GM12878 (cell line): ENCODE results near the gene BDKRB2. TPM values are rescaled to one million over a fixed set of nuclear protein-coding genes. Genes with fewer than 3 reads are reported as not detected.

ENCODE experiments used
- CTCF ChIP-seq, 3 experiments: IDR thresholded peaks in 2 of 3; conservative IDR thresholded peaks in 1 of 3; 2 replicates each; pipeline ENCODE4 v1.5.1; 2011; ENCODE audit warnings: low read depth in 3 of 3, low read length in 3 of 3, mild to moderate bottlenecking in 3 of 3, control low read depth in 2 of 3, moderate library complexity in 2 of 3, inconsistent platforms in 1 of 3, mixed read lengths in 1 of 3; ENCODE audit not compliant: control insufficient read depth in 2 of 3, insufficient read depth in 1 of 3; ENCODE audit errors: extremely low read depth in 1 of 3
- CUX1 ChIP-seq: IDR thresholded peaks from 2 replicates; pipeline ENCODE4 v1.6.1; 2012; ENCODE audit warnings: improper control_type of control experiment, low read depth, low read length; ENCODE audit not compliant: insufficient replicate concordance
- E2F8 ChIP-seq: fragments of 450-650 bp; IDR thresholded peaks from 2 replicates; pipeline ENCODE4 v1.6.1; 2018; ENCODE audit warnings: mild to moderate bottlenecking, low read depth, moderate library complexity; ENCODE audit not compliant: partially characterized antibody
- ELK1 ChIP-seq: IDR thresholded peaks from 2 replicates; pipeline ENCODE4 v1.6.1; 2012; ENCODE audit warnings: low read depth, low read length, improper control_type of control experiment
- ETV6 ChIP-seq, 2 experiments: fragments of 450-650 bp in 1 of 2; IDR thresholded peaks in 1 of 2; conservative IDR thresholded peaks in 1 of 2; 2 replicates each; pipeline ENCODE4 v1.6.1; 2014; ENCODE audit warnings: antibody characterized with exemption in 1 of 2, borderline replicate concordance in 1 of 2, low read depth in 1 of 2, mild to moderate bottlenecking in 1 of 2, moderate library complexity in 1 of 2
- HCFC1 ChIP-seq: fragments of 150-350 bp; IDR thresholded peaks from 2 replicates; pipeline ENCODE4 v1.6.1; 2014; ENCODE audit warnings: low read length
- HDAC2 ChIP-seq: fragments of 200-600 bp; sonication (generic); IDR thresholded peaks from 2 replicates; pipeline ENCODE4 v1.6.1; 2017
- LARP7 ChIP-seq: fragments of 450-650 bp; IDR thresholded peaks from 2 replicates; pipeline ENCODE4 v1.6.1; 2017; ENCODE audit warnings: mild to moderate bottlenecking
- MEF2B ChIP-seq: fragments of 450-650 bp; IDR thresholded peaks from 2 replicates; pipeline ENCODE4 v1.6.1; 2018; ENCODE audit warnings: mild to moderate bottlenecking, moderate library complexity; ENCODE audit not compliant: partially characterized antibody, poor library complexity, severe bottlenecking
- MTA2 ChIP-seq: fragments of 450-650 bp; IDR thresholded peaks from 2 replicates; pipeline ENCODE4 v1.6.1; 2016; ENCODE audit warnings: low read depth, mild to moderate bottlenecking, moderate library complexity
- MYC ChIP-seq: IDR thresholded peaks from 2 replicates; pipeline ENCODE4 v1.6.1; 2011; ENCODE audit warnings: mild to moderate bottlenecking, low read length, moderate library complexity, inconsistent platforms; ENCODE audit not compliant: insufficient read depth, insufficient replicate concordance, insufficient read length, severe bottlenecking
- POLR2AphosphoS2 ChIP-seq: IDR thresholded peaks from 2 replicates; pipeline ENCODE4 v1.6.1; 2011; ENCODE audit warnings: low read depth, mild to moderate bottlenecking, low read length, improper control_type of control experiment, moderate library complexity
- RAD51 ChIP-seq: fragments of 450-650 bp; IDR thresholded peaks from 2 replicates; pipeline ENCODE4 v1.6.1; 2016; ENCODE audit warnings: moderate library complexity, mild to moderate bottlenecking, inconsistent platforms
- RBBP5 ChIP-seq: fragments of 200-600 bp; sonication (generic); conservative IDR thresholded peaks from 2 replicates; pipeline ENCODE4 v1.6.1; 2016
- SMARCA5 ChIP-seq: fragments of 450-650 bp; IDR thresholded peaks from 2 replicates; pipeline ENCODE4 v1.6.1; 2017; ENCODE audit warnings: mild to moderate bottlenecking
- YY1 ChIP-seq: IDR thresholded peaks from 2 replicates; pipeline ENCODE4 v1.6.1; 2011; ENCODE audit warnings: low read depth, mild to moderate bottlenecking, low read length
- ZNF24 ChIP-seq: fragments of 450-650 bp; IDR thresholded peaks from 2 replicates; pipeline ENCODE4 v1.6.1; 2017; ENCODE audit warnings: antibody characterized with exemption, mild to moderate bottlenecking
- polyA plus RNA-seq, 11 experiments: library from polyadenylated mRNA; depleted of rRNA in 4 of 11; unstranded in 6 of 11; stranded (reverse) in 5 of 11; fragments of >200 nt; fragmentation: Nextera tagmentation in 4 of 11; fragmentation: Illumina TruSeq in 1 of 11; extraction: Ambion mirVana in 4 of 11; extraction: Trizol in 1 of 11; gene quantifications; 1 replicate in 1 of 11; 2 replicates in 10 of 11; pipeline versions ENCODE4 v1.2.1 to v1.2.3, GENCODE V29; 2011 to 2016; ENCODE audit warnings: inconsistent platforms in 2 of 11, missing spikeins in 2 of 11, low read depth in 1 of 11
- total RNA-seq, 4 experiments: library from RNA; depleted of rRNA in 3 of 4; stranded (reverse); fragments of >200 nt in 3 of 4; fragmentation: Illumina TruSeq in 1 of 4; extraction: Trizol in 1 of 4; gene quantifications; 2 replicates each; pipeline versions ENCODE4 v1.2.1 to v1.2.3, GENCODE V29; 2013 to 2021

Gene BDKRB2
- total and polyA plus RNA-seq, 10 of the 15 experiments (the other 5 are each of a cell fraction or from before 2014, with no cell fraction given) = 0.08 TPM; not detected in 9

- TF ChIP-seq SMARCA5 (no peak), POLR2AphosphoS2 (no peak), HDAC2 (no peak), MEF2B (no peak), HCFC1 (no peak), ETV6 (conservative IDR thresholded peaks at IDR 0.05 in 1 of 2, IDR thresholded peaks at IDR 0.05 in 1 of 2; ENCODE audit: borderline replicate concordance in 1 of 2, low read depth in 1 of 2) (no peak), MTA2 (no peak), LARP7 (no peak), RAD51 (no peak), E2F8 (no peak), ZNF24 (no peak), MYC (no peak), CTCF (IDR thresholded peaks at IDR 0.05 in 2 of 3, conservative IDR thresholded peaks at IDR 0.05 in 1 of 3; ENCODE audit: control insufficient read depth in 2 of 3, extremely low read depth in 1 of 3, insufficient read depth in 1 of 3, low read depth in 3 of 3, low read length in 3 of 3) (peak; percentile 87 to 95 (median 89)), ELK1 (0 out of 2 replicates have a peak, but pooled peaks have one; percentile 16), CUX1 (no peak), RBBP5 (no peak), YY1 (peak; percentile 85)
These were observed 70.8 kb downstream of the BDKRB2 start (continued) for GRCh38 chr14:96275177-96276112.
